ENCODE measurements around the gene SLC11A2. TPM values are rescaled to one million over a fixed set of nuclear protein-coding genes. Genes with fewer than 3 reads are reported as not detected.

SLC11A2 gene
- total and polyA plus RNA-seq, 2 of the 13 experiments (the other 11 are each of a cell fraction or from before 2014, with no cell fraction given): 71.7 to 77.0 TPM

DNA sequence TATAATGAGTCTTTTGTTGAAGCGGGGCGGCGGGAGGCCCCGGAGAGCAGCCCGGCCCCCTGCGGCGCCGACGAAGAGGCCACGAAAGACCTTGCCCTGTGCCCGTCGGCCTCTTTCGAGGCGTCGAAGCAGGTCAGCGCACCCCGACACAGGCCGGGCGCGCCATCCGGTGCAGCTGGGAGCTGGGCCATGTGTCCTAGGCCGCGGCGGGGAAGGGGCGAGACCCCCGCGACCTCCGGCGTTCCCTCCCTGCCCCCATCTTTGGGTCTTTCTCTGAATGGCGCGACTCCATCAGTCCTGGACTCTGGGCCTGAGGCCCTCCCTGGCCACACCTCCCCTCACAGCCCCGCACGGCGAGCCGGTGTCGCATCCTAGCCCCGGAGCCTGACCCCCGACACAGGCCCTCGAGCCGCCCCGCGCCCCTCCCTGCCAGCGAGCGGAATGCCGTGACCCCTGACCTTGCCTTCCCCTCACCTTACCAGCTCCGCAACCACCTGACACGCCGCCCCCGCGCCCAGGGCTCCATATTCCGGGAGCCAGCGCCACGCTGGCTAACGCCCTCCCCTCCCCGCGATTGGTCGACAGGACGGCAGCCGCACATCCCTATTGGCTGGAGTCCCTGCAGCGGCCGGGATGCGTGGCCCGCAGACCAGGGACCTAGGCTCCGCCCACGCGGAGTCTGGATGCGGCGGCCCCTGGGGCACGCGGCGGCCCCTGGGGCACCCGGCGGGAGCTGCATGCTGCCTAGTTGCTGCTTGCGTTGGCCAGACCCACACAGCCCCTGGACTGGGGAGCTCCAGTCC is at the start of gene SLC11A2 (continued):
- TF ChIP-seq, protein P1, sequence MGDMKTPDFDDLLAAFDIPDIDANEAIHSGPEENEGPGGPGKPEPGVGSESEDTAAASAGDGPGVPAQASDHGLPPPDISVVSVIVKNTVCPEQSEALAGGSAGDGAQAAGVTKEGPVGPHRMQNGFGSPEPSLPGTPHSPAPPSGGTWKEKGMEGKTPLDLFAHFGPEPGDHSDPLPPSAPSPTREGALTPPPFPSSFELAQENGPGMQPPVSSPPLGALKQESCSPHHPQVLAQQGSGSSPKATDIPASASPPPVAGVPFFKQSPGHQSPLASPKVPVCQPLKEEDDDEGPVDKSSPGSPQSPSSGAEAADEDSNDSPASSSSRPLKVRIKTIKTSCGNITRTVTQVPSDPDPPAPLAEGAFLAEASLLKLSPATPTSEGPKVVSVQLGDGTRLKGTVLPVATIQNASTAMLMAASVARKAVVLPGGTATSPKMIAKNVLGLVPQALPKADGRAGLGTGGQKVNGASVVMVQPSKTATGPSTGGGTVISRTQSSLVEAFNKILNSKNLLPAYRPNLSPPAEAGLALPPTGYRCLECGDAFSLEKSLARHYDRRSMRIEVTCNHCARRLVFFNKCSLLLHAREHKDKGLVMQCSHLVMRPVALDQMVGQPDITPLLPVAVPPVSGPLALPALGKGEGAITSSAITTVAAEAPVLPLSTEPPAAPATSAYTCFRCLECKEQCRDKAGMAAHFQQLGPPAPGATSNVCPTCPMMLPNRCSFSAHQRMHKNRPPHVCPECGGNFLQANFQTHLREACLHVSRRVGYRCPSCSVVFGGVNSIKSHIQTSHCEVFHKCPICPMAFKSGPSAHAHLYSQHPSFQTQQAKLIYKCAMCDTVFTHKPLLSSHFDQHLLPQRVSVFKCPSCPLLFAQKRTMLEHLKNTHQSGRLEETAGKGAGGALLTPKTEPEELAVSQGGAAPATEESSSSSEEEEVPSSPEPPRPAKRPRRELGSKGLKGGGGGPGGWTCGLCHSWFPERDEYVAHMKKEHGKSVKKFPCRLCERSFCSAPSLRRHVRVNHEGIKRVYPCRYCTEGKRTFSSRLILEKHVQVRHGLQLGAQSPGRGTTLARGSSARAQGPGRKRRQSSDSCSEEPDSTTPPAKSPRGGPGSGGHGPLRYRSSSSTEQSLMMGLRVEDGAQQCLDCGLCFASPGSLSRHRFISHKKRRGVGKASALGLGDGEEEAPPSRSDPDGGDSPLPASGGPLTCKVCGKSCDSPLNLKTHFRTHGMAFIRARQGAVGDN (CRISPR knock-in tag; IDR thresholded peaks at IDR 0.05): peak; percentile 99
- peak; percentile 82; the same call in 1 of the 2 replicates for TF ChIP-seq ZBTB38 (CRISPR knock-in tag; IDR thresholded peaks at IDR 0.05)
- 0 out of 2 replicates have a peak, but pooled peaks have one; percentile 54 for TF ChIP-seq THYN1 (CRISPR knock-in tag; IDR thresholded peaks at IDR 0.05; ENCODE audit: borderline replicate concordance, low read depth)
- TF ChIP-seq, protein P2, sequence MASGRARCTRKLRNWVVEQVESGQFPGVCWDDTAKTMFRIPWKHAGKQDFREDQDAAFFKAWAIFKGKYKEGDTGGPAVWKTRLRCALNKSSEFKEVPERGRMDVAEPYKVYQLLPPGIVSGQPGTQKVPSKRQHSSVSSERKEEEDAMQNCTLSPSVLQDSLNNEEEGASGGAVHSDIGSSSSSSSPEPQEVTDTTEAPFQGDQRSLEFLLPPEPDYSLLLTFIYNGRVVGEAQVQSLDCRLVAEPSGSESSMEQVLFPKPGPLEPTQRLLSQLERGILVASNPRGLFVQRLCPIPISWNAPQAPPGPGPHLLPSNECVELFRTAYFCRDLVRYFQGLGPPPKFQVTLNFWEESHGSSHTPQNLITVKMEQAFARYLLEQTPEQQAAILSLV (CRISPR knock-in tag; IDR thresholded peaks at IDR 0.05; ENCODE audit: borderline replicate concordance): no peak
- peak; percentile 87; the same call in 1 of the 2 replicates for TF ChIP-seq TERF1 (CRISPR knock-in tag; IDR thresholded peaks at IDR 0.05)
- peak; percentile 83 for TF ChIP-seq POLR2G (IDR thresholded peaks at IDR 0.05; ENCODE audit: low read depth, low read length)
- TF ChIP-seq CEBPZ (IDR thresholded peaks at IDR 0.05; ENCODE audit: low read length): no peak
- no peak; the same call in 1 of the 2 replicates for TF ChIP-seq ZNF841 (CRISPR knock-in tag; IDR thresholded peaks at IDR 0.05; ENCODE audit: borderline replicate concordance)
- peak; percentile 48; the same call in 1 of the 2 replicates for TF ChIP-seq AKNA (CRISPR knock-in tag; IDR thresholded peaks at IDR 0.05; ENCODE audit: borderline replicate concordance)

Measured in HepG2 (cell line).